Mesothelial cell of epicardium (in vitro differentiated cells): Measurements from ENCODE around the gene CPLX3. TPM values are rescaled to one million over a fixed set of nuclear protein-coding genes. Genes with fewer than 3 reads are reported as not detected.
"Not testable (repeated sequence)": the region's sequence is repeated elsewhere in the genome, so short reads cannot be mapped to it uniquely, and the experiment has no call there.

Experiments
- DNase-seq, 2 experiments: peaks; one replicate each; pipeline ENCODE4 v3.0.0; 2021; ENCODE audit warnings: low spot score in 2 of 2; ENCODE audit not compliant: unreplicated experiment in 2 of 2
- H3K27ac Mint-ChIP-seq: 2 replicates; pipeline ENCODE4 v1.8.0; 2021; ENCODE audit warnings: mixed read lengths
- H3K27me3 Mint-ChIP-seq: 2 replicates; pipeline ENCODE4 v1.8.0; 2021; ENCODE audit warnings: low read depth, mixed read lengths
- H3K36me3 Mint-ChIP-seq: 2 replicates; pipeline ENCODE4 v1.8.0; 2021; ENCODE audit warnings: mixed read lengths
- H3K4me1 Mint-ChIP-seq: 2 replicates; pipeline ENCODE4 v1.8.0; 2021; ENCODE audit warnings: mixed read lengths
- H3K4me3 Mint-ChIP-seq: 2 replicates; pipeline ENCODE4 v1.8.0; 2021; ENCODE audit warnings: mild to moderate bottlenecking, moderate library complexity, mixed read lengths
- H3K9me3 Mint-ChIP-seq: 2 replicates; pipeline ENCODE4 v1.8.0; 2021; ENCODE audit warnings: mixed read lengths
- total RNA-seq: library from RNA; stranded (reverse); gene quantifications from 3 replicates; pipeline ENCODE4 v1.2.1, GENCODE V29; 2021
- TF ChIP-seq, protein P1 (sequence below): fragments of 200-600 bp; sonication (generic); IDR thresholded peaks from one replicate; pipeline ENCODE4 v1.5.0; 2021; ENCODE audit warnings: antibody characterized with exemption; ENCODE audit not compliant: unreplicated experiment

CPLX3 gene
- total RNA-seq, 1 donor from 2014 or later, result not detected

DNA sequence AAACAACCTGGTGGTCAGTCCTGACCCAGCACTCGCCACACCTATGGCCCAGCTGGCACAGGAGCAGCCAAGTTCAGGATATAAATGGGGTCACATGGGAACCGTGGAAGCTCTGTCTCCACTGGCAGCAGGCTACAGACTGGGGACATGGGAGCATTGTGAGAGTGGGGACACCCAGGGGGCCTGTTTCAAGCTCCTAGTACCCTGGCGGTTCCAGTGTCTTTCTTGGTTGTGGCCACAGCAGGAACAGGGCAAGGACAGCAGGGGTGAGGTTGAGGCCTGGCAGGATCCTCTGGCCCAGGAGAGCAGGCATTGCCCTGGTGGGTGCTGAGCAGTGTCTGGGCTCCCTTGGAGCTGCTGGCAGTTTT lies 42.6 kb upstream of the CPLX3 start:
- Mint-ChIP-seq H3K4me1 (peaks cover 46% of the 10 kb centered on the region), H3K27me3 (peaks cover 2% of the 10 kb centered on the region), H3K9me3 (no peaks in the 10 kb centered on the region), H3K36me3 (no peaks in the 10 kb centered on the region), H3K4me3 (peak overlapping the region; percentile 85), H3K27ac (peak overlapping the region; percentile 50)
- no peak for DNase-seq
- TF ChIP-seq, protein P1, sequence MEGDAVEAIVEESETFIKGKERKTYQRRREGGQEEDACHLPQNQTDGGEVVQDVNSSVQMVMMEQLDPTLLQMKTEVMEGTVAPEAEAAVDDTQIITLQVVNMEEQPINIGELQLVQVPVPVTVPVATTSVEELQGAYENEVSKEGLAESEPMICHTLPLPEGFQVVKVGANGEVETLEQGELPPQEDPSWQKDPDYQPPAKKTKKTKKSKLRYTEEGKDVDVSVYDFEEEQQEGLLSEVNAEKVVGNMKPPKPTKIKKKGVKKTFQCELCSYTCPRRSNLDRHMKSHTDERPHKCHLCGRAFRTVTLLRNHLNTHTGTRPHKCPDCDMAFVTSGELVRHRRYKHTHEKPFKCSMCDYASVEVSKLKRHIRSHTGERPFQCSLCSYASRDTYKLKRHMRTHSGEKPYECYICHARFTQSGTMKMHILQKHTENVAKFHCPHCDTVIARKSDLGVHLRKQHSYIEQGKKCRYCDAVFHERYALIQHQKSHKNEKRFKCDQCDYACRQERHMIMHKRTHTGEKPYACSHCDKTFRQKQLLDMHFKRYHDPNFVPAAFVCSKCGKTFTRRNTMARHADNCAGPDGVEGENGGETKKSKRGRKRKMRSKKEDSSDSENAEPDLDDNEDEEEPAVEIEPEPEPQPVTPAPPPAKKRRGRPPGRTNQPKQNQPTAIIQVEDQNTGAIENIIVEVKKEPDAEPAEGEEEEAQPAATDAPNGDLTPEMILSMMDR, result no peak

DNA sequence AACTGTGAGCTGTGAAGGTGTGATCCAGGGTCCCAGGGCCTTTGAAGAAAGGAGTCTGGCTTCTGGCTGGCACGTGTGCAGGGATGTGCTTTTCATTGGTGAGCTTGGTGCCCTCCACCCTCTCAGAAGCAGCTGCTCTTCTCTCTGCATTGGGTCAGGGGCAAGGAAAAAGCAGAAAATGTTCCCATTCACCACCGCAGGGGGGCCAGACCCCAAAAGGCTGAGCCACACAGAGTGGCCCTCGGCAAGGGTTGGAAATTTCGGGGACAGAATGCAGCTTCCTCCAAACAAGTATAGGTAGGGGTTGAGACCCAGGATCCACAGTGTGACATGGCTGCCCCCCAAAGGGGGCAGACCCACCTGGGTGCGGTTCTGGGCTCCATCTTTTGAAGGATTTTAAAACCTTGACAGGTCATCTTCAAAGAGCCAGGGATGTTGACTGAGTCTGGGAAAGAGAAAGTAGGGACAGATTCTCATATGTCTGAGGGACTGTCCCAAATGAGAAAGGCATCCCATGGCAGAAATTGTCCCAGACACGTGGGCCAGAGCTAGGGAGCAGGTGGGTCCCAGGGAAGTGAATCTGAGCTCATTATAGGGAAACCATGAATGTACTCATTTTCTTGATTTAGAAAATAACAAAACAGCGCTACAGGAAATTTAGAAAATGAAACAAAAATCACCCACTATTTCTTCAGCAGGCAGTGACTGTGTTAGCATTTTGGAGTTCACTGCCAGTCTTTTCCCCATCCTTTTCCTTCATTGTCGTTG lies 41.8 kb upstream of the CPLX3 start:
- peaks cover 53% of the 10 kb centered on the region for H3K4me1 Mint-ChIP-seq
- no peak overlapping the region for H3K4me3 Mint-ChIP-seq
- H3K36me3 Mint-ChIP-seq, result no peaks in the 10 kb centered on the region
- peaks cover 2% of the 10 kb centered on the region for H3K27me3 Mint-ChIP-seq
- H3K9me3 Mint-ChIP-seq, result no peaks in the 10 kb centered on the region
- TF ChIP-seq, protein P1, result no peak
- H3K27ac Mint-ChIP-seq, result peak overlapping the region; percentile 16
- DNase-seq, result no peak

DNA sequence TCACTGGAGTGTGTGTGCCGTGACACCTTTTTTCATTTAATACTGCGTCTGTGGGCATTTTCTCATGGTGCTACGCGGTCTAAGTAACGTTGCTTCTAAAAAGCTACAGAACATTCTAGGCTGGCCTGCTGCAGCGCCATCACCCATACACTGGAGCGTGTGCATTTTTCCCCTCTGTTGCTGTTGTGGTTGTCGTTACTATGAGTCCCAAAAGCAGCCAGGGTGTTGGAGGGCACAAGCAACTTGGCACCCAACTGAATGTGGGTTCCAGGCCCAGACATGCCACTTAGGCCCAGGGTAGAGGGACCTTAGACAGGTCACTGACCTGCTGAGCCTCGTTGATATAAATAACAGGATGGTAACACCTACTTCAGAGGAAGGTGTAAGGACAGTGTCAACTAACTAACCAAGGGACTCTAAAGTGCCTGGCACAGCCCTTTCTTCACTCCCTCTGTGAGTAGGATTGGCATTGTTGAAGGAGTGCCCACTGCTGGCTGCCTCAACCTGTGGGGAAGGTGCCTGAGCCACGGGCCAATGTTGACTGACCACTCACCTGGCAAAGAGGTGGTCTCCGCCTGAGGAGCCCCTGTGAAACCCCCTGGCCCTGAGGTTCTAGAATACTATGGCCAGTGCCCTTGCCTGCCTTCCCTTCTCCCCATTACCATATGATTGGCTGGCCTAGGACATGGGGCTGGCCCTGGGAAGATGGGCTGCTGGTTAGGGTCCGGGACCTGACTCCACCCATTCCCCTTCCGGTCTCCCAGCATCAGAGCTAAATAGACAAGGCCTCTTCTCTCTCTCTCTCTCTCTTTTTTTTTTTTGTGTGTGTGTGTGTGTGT lies 41.0 kb upstream of the CPLX3 start:
- Mint-ChIP-seq H3K4me1 (peaks cover 48% of the 10 kb centered on the region), H3K9me3 (no peaks in the 10 kb centered on the region), H3K36me3 (no peaks in the 10 kb centered on the region), H3K4me3 (no peak overlapping the region), H3K27me3 (peaks cover 2% of the 10 kb centered on the region), H3K27ac (peak overlapping the region; percentile 16)
- no peak for DNase-seq
- TF ChIP-seq, protein P1, result no peak

DNA sequence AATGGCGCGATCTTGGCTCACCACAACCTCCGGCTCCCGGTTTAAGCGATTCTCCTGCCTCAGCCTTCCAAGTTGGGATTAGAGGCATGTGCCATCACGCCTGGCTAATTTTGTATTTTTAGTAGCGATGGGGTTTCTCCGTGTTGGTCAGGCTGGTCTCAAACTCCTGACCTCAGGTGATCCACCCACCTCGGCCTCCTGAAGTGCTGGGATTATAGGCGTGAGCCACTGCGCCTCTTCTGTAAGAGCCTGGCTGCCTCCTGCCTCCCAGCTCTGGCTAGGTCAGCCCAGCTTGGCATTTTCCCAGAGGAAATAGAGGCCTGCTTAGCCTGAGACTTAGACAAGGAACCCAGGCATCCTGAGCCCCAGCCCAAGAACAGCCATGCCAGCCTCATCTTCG lies 40.3 kb upstream of the CPLX3 start:
- H3K4me1 Mint-ChIP-seq, result peaks cover 44% of the 10 kb centered on the region
- not testable (repeated sequence) for H3K27me3 Mint-ChIP-seq, H3K36me3 Mint-ChIP-seq, H3K27ac Mint-ChIP-seq, H3K4me3 Mint-ChIP-seq, H3K9me3 Mint-ChIP-seq, DNase-seq

DNA sequence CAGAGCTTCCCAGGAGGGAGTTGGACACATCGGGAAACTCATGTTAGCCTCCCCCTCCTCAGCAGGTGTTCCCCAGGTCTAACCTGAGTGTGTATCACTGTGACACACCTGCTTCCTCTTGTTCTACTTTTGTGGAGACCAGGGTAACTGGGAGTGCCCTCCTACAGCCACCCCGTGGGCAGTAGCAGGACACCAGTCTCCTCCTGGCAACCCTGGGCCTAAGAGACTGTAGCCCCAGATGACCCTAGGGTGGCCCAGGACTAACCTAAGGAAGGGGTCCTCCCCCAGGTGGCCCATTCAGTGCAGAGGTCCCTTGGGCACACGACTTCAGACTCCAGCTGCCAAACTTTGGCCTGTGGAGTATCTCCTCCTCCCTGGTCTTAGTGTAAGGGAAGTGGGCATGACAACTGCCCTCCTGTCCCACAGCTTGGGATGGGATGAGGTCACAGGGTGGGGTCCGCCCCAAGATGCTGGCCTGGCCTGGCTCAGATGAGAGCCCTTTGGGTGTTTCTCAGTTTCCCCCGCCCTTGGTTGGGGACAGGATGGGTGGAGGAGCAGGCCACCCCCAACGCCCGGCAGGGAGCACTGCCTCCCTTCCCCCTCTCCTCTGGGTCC lies 39.8 kb upstream of the CPLX3 start:
- TF ChIP-seq, protein P1, result no peak
- Mint-ChIP-seq H3K36me3 (no peaks in the 10 kb centered on the region), H3K9me3 (no peaks in the 10 kb centered on the region), H3K4me3 (no peak overlapping the region), H3K4me1 (peaks cover 39% of the 10 kb centered on the region), H3K27me3 (no peaks in the 10 kb centered on the region), H3K27ac (no peak overlapping the region)
- DNase-seq, result no peak
